Stomach (tissue), 9 donors: Measurements from ENCODE around the gene GABRD. TPM values are rescaled to one million over a fixed set of nuclear protein-coding genes. Genes with fewer than 3 reads are reported as not detected.

Experiments
- DNase-seq, 2 donors: peaks; one replicate each; pipeline versions ENCODE4 v3.0.0 to v3.0.0-alpha.2; 2013 to 2019
- H3K27ac ChIP-seq, 5 donors: fragments of 200-600 bp in 4 of 5; sonication (generic) in 4 of 5; one replicate each; pipeline ENCODE4 v1.5.1; 2013 to 2019; ENCODE audit warnings: mild to moderate bottlenecking in 1 of 5, moderate library complexity in 1 of 5
- H3K27me3 ChIP-seq, 3 donors: fragments of 200-600 bp; sonication (generic); one replicate each; pipeline ENCODE4 v1.5.1; 2017 to 2019; ENCODE audit warnings: mixed run types in 1 of 3
- H3K36me3 ChIP-seq, 4 donors: fragments of 200-600 bp; sonication (generic); 1 replicate in 3 of 4; 2 replicates in 1 of 4; pipeline ENCODE4 v1.5.1; 2016 to 2019
- H3K4me1 ChIP-seq, 4 donors: fragments of 200-600 bp; sonication (generic); one replicate each; pipeline ENCODE4 v1.5.1; 2016 to 2019
- H3K4me3 ChIP-seq, 4 donors: fragments of 200-600 bp; sonication (generic) in 3 of 4; one replicate each; pipeline ENCODE4 v1.5.1; 2016 to 2019; ENCODE audit warnings: mild to moderate bottlenecking in 1 of 4
- H3K9me3 ChIP-seq, 4 donors: fragments of 200-600 bp; sonication (generic); one replicate each; pipeline ENCODE4 v1.5.1; 2016 to 2019
- CTCF ChIP-seq, 7 experiments: fragments of 450-650 bp in 4 of 7; fragments of 200-600 bp in 3 of 7; sonication (generic) in 3 of 7; IDR thresholded peaks; one replicate each; pipeline ENCODE4 v1.5.1; 2016 to 2019; ENCODE audit warnings: antibody characterized with exemption in 7 of 7, control low read depth in 2 of 7, mild to moderate bottlenecking in 1 of 7
- EP300 ChIP-seq: sonication (generic); formaldehyde crosslinking; IDR thresholded peaks from one replicate; pipeline ENCODE4 v1.6.1; 2017; ENCODE audit warnings: antibody characterized with exemption
- POLR2A ChIP-seq, 4 donors: fragments of 450-650 bp; IDR thresholded peaks; one replicate each; pipeline ENCODE4 v1.6.1; 2016; ENCODE audit warnings: antibody characterized with exemption in 4 of 4, control low read depth in 2 of 4, mild to moderate bottlenecking in 1 of 4, moderate library complexity in 1 of 4
- POLR2AphosphoS5 ChIP-seq, 3 donors: sonication (generic); formaldehyde crosslinking; IDR thresholded peaks; one replicate each; pipeline ENCODE4 v1.6.1; 2016; ENCODE audit warnings: antibody characterized with exemption in 3 of 3
- WGBS, 5 donors: extraction: QIAGEN DNeasy Blood & Tissue Kit in 3 of 5; methylation state at CpG; one replicate each; pipeline versions ENCODE4 v1.1.5 to v1.1.7; 2013 to 2018; 5-methylcytosine and 5-hydroxymethylcytosine counted together
- intact Hi-C: fragments of 100-400 bp; cut with DNase I; formaldehyde crosslinking; loops from one replicate; pipeline ENCODE4 v1.15.1; 2023; ENCODE audit warnings: low total_unique reads
- polyA plus RNA-seq, 3 donors: library from polyadenylated mRNA; stranded (reverse); fragments of 200-250 nt; gene quantifications; one replicate each; pipeline ENCODE4 v1.2.3, GENCODE V29; 2013
- total RNA-seq, 5 donors: library from RNA; depleted of rRNA; stranded (reverse); fragments of >200 nt; gene quantifications; one replicate each; pipeline versions ENCODE4 v1.1.0 to v1.2.3, GENCODE V29; 2014 to 2016
- donor health status: healthy with polysubstance abuse.
- donor health status: Bipolar disorder and iron deficiency.
- donor health status: healthy.

GABRD gene
- total and polyA plus RNA-seq, 8 donors, result 0.50 to 1.5 (median 0.95) TPM; not detected in 5

- TF ChIP-seq POLR2A (IDR thresholded peaks at IDR 0.05) (no peak), EP300 (no peak), CTCF (IDR thresholded peaks at IDR 0.05) (no peak)
- DNase-seq, result no peak
- WGBS, 5 donors, result 83 to 90% (median 87%) methylated on average over 32 to 36 of the region's 36 CpGs
- H3K36me3 ChIP-seq, result no peaks in the 10 kb centered on the region
- H3K27me3 ChIP-seq, result peaks cover 0 to 32% (median 0%) of the 10 kb centered on the region in 3 donors
- H3K9me3 ChIP-seq, result no peaks in the 10 kb centered on the region
- intact Hi-C loops, result no loop called here
- H3K4me3 ChIP-seq, result no peak overlapping the region
- H3K4me1 ChIP-seq, result no peaks in the 10 kb centered on the region
- H3K27ac ChIP-seq, result no peak overlapping the region
These were observed 36.5 kb upstream of the GABRD start for GRCh38 chr1:1982379-1983232.

- Histone ChIP-seq H3K4me3 (no peak overlapping the region), H3K27ac (no peak overlapping the region), H3K36me3 (no peaks in the 10 kb centered on the region), H3K9me3 (no peaks in the 10 kb centered on the region), H3K4me1 (peaks cover 4 to 8% (median 5%) of the 10 kb centered on the region in 4 donors), H3K27me3 (peaks cover 0 to 51% (median 8%) of the 10 kb centered on the region in 3 donors)
- TF ChIP-seq EP300 (no peak), POLR2AphosphoS5 (IDR thresholded peaks at IDR 0.05) (no peak), POLR2A (IDR thresholded peaks at IDR 0.05) (no peak), CTCF (IDR thresholded peaks at IDR 0.05) (no peak)
- intact Hi-C loops, result no loop called here
- DNase-seq, result no peak
- 72 to 86% (median 81%) methylated on average over 15 to 17 of the region's 17 CpGs for WGBS, 5 donors
These were observed 34.5 kb upstream of the GABRD start for GRCh38 chr1:1984560-1985070.

GRCh38 chr1:1985375-1986050 is 33.6 kb upstream of the GABRD start:
- 72 to 80% (median 75%) methylated on average over 7 to 32 of the region's 32 CpGs for WGBS, 5 donors
- no peaks in the 10 kb centered on the region for H3K9me3 ChIP-seq
- peaks cover 0 to 58% (median 8%) of the 10 kb centered on the region in 3 donors for H3K27me3 ChIP-seq
- H3K4me1 ChIP-seq, result peaks cover 4 to 11% (median 5%) of the 10 kb centered on the region in 4 donors
- no peaks in the 10 kb centered on the region for H3K36me3 ChIP-seq
- intact Hi-C loops, result no loop called here
- no peak for TF ChIP-seq POLR2A (IDR thresholded peaks at IDR 0.05)
- no peak for TF ChIP-seq CTCF (IDR thresholded peaks at IDR 0.05)
- TF ChIP-seq POLR2AphosphoS5 (IDR thresholded peaks at IDR 0.05), result no peak
- TF ChIP-seq EP300, result no peak
- DNase-seq, result no peak
- H3K4me3 ChIP-seq, result no peak overlapping the region
- H3K27ac ChIP-seq, result no peak overlapping the region

GRCh38 chr1:1986451-1987141 is 32.5 kb upstream of the GABRD start:
- H3K4me3 ChIP-seq, result no peak overlapping the region
- DNase-seq, result no peak
- H3K27ac ChIP-seq, result no peak overlapping the region
- H3K36me3 ChIP-seq, result no peaks in the 10 kb centered on the region
- intact Hi-C loops, result no loop called here
- WGBS, 5 donors, result 68 to 79% (median 72%) methylated on average over 18 to 24 of the region's 24 CpGs
- peaks cover 0 to 58% (median 8%) of the 10 kb centered on the region in 3 donors for H3K27me3 ChIP-seq
- H3K9me3 ChIP-seq, result no peaks in the 10 kb centered on the region
- peaks cover 4 to 11% (median 5%) of the 10 kb centered on the region in 4 donors for H3K4me1 ChIP-seq
- no peak for TF ChIP-seq POLR2AphosphoS5 (IDR thresholded peaks at IDR 0.05)
- no peak for TF ChIP-seq EP300
- no peak for TF ChIP-seq CTCF (IDR thresholded peaks at IDR 0.05)
- TF ChIP-seq POLR2A (IDR thresholded peaks at IDR 0.05), result no peak
